CD4-positive, alpha-beta T cell treated with Interleukin-1 beta for 1 hour (primary cell): ENCODE measurements around the gene IGFALS.
A peak's percentile ranks its signal among the peaks of the same experiment; 100 is the strongest.

ENCODE experiments used
- DNase-seq, 2 donors: peaks; one replicate each; pipeline ENCODE4 v3.0.0-alpha.2; 2020 to 2022

The IGFALS gene

GRCh38 chr16:1793578-1794220 is at the start of gene IGFALS:
Gene IGFALS (minus strand): TSS chr16:1793705. CDS start chr16:1793652, 53 bp downstream.
- DNase-seq: no peak

GRCh38 chr16:1839554-1839953 is 46.0 kb upstream of the IGFALS start:
- no peak for DNase-seq

- no peak for DNase-seq
These were observed 40.6 kb upstream of the IGFALS start for GRCh38 chr16:1834096-1834495.

- DNase-seq: no peak
These were observed 39.4 kb upstream of the IGFALS start for GRCh38 chr16:1832838-1833454.

- DNase-seq: no peak
These were observed 37.9 kb upstream of the IGFALS start for GRCh38 chr16:1831186-1832075.

- no peak for DNase-seq
These were observed 36.7 kb upstream of the IGFALS start for GRCh38 chr16:1830213-1830612.

GRCh38 chr16:1828645-1829410 is 35.3 kb upstream of the IGFALS start:
- no peak for DNase-seq

GRCh38 chr16:1826691-1827573 is 33.4 kb upstream of the IGFALS start, which contains the start of the genes FAHD1 and HAGH:
Gene FAHD1 (plus strand): TSS chr16:1827206. CDS start chr16:1827239, 33 bp downstream.
Gene HAGH (minus strand): TSS chr16:1826825. CDS start chr16:1826787, 38 bp downstream.
- DNase-seq: peak; percentile 90 to 93

GRCh38 chr16:1825864-1826690 is 32.6 kb upstream of the IGFALS start:
- DNase-seq: peak; percentile 18 to 76

GRCh38 chr16:1825381-1825863 is 31.9 kb upstream of the IGFALS start:
- DNase-seq: no peak

GRCh38 chr16:1823821-1824220 is 30.3 kb upstream of the IGFALS start:
- DNase-seq: peak in 1 of 2 donors; percentile 2

- no peak for DNase-seq
These were observed 29.3 kb upstream of the IGFALS start for GRCh38 chr16:1822801-1823200.

GRCh38 chr16:1821861-1822611 is 28.5 kb upstream of the IGFALS start:
- no peak for DNase-seq

- no peak for DNase-seq
These were observed 27.4 kb upstream of the IGFALS start for GRCh38 chr16:1820946-1821290.

- no peak for DNase-seq
These were observed 26.8 kb upstream of the IGFALS start for GRCh38 chr16:1820096-1820945.

GRCh38 chr16:1819611-1820010 is 26.1 kb upstream of the IGFALS start:
- DNase-seq: no peak

GRCh38 chr16:1818873-1819525 is 25.5 kb upstream of the IGFALS start:
- DNase-seq: no peak

- DNase-seq: no peak
These were observed 24.8 kb upstream of the IGFALS start for GRCh38 chr16:1818204-1818872.
